Measurements from ENCODE around the gene CHMP4B.

DNA sequence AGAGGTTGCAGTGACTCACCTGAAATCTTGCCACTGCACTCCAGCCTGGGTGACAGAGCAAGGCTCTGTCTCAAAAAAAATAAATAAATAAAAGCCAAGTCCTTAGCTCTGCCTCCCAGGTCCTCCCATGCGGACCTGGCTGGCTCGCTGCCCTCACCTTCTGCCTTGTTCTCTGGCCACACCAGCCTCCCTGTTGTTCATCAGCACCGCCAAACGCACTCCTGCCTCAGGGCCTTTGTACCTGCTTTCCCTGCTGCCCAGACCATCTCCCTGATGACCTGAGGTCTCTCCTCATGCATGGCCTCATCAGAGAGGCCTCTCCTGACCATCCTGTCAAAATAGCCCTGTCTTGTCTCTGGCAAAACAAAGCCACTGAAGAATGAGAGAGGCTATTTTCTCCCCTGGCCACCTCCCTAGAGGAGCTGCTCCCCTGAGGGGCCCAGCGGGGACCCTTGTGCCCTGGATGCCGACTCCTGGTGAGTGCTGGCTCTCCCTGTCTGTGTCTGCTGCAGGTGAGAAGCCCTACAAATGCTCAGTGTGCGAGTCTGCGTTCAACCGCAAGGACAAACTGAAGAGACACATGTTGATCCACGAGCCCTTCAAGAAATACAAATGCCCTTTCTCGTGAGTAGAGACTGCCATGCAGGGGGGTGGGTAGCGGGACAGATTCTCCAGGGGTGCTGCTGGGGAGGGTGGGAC lies 22.6 kb upstream of the CHMP4B start:
- TF ChIP-seq, protein P1, sequence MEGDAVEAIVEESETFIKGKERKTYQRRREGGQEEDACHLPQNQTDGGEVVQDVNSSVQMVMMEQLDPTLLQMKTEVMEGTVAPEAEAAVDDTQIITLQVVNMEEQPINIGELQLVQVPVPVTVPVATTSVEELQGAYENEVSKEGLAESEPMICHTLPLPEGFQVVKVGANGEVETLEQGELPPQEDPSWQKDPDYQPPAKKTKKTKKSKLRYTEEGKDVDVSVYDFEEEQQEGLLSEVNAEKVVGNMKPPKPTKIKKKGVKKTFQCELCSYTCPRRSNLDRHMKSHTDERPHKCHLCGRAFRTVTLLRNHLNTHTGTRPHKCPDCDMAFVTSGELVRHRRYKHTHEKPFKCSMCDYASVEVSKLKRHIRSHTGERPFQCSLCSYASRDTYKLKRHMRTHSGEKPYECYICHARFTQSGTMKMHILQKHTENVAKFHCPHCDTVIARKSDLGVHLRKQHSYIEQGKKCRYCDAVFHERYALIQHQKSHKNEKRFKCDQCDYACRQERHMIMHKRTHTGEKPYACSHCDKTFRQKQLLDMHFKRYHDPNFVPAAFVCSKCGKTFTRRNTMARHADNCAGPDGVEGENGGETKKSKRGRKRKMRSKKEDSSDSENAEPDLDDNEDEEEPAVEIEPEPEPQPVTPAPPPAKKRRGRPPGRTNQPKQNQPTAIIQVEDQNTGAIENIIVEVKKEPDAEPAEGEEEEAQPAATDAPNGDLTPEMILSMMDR (IDR thresholded peaks at IDR 0.05 in 4 of 5, conservative IDR thresholded peaks at IDR 0.05 in 1 of 5): no peak
- no peak for TF ChIP-seq POLR2A (IDR thresholded peaks at IDR 0.05)
